Islet precursor cell (in vitro differentiated cells): Measurements from ENCODE around the gene ARMC5.
"Not testable (repeated sequence)": the region's sequence is repeated elsewhere in the genome, so short reads cannot be mapped to it uniquely, and the experiment has no call there.

Experiments used
- DNase-seq: peaks from one replicate; pipeline ENCODE4 v3.0.0-alpha.2; 2018

Gene ARMC5

GRCh38 chr16:31435341-31436220 lies 23.7 kb upstream of the ARMC5 start:
- peak; percentile 50 for DNase-seq

GRCh38 chr16:31436221-31437045 lies 22.9 kb upstream of the ARMC5 start:
- peak; percentile 45 for DNase-seq

DNA sequence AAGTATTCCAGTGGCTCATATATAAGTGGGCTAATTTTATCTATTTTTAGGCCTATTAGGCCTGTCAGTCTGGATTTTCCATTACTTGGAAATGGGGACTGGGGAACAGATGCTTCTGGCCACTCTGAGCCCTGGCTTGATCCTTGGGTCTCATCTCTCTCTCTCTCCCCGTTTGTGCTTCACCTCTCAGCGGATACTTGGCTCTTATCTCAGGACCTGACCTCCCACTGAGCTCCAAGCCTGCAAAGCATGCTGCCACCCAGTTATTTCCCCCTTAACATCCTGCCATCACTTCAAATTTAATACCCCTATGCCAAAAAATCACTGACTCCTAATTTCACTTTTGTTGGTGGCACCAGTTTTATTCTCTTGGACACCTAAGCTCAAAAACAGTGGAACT lies 20.9 kb upstream of the ARMC5 start:
- no peak for DNase-seq

GRCh38 chr16:31439023-31439422 lies 20.3 kb upstream of the ARMC5 start:
- DNase-seq, result not testable (repeated sequence)

- DNase-seq, result no peak
Measured at GRCh38 chr16:31439519-31439918, 19.8 kb upstream of the ARMC5 start.

DNA sequence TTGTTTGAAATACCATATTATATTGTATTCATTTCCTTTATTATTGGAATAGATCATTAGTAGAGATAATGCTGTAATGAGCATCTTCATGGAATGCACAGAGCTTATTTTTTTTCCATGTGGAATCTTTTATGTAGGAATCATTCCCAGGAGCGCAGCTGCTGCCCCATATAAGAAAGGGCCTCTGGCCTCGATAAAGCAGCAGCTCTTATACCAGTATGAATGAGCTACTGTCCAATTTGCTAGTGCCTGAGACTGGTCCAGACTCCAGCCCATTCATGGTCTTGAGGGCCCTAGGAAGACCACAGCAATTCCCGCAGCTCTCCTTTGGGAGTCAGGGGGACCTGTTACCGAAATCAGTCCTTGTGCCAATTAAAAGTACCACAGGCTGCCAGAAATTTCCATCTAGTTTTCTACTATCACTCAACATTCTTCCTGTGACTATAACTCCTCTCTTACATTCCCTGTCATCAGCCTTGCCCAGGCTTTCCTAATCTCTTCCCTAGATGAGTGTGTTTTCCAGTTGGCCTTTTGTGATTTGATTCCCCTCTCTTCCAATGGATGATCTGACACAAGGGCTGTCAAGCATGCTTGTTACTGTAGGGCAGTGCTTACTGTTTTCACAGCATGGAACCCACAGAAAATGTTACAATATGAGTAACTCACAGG lies 18.7 kb upstream of the ARMC5 start:
- no peak for DNase-seq

DNA sequence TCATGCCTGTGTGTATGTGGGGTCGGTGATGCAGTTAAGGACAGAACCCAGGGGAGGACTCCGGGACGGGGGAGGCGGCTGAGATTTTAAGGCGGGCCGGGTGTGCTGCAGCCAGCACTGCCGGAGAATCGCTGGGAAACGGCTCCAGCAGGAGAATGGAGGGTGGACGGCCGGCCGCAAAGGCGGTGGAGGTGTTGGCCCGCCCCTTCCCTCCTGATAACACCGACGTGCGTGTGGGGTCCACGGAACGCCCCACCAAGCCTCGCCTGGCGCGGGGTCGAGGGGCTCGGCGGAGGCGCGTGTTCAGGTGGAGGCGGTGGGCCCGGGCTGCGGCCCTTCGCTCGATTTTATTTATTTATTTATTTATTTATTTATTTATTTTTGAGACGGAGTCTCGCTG lies 17.3 kb upstream of the ARMC5 start:
- no peak for DNase-seq

DNA sequence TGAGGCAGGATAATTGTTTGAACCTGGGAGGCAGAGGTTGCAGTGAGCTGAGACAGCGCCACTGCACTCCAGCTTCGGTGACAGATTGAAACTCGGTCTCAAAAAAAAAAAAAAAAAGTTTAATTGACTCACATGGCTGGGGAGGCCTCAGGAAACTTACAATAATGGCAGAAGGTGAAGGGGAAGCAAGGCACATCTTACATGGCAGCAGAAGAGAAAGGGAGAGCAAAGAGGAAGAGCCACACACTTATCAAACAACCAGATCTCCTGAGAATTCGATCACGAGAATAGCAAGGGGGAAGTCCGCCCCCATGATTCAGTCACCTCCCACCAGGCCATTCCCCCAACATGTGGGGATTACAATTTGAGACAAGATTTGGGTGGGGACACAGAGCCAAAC lies 13.4 kb upstream of the ARMC5 start:
- DNase-seq, result not testable (repeated sequence)

DNA sequence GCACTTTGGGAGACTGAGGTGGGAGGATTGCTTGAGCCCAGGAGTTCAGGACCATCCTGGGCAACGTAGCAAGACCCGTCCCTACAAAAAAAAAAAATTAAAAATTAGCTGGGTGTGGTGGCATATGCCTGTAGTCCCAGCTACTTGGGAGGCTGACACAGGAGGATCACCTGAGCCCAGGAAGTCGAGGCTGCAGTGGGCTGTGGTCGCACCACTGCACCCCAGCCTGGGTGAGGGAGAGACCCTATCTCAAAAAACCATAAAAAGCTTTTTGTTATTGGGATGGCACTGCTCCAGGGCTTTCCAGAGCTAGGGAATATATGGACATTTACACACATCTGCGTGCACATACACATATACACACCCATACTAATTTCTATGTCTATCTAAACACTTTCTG lies 8.1 kb upstream of the ARMC5 start:
- no peak for DNase-seq

GRCh38 chr16:31451681-31452351 lies 7.5 kb upstream of the ARMC5 start:
- DNase-seq, result peak; percentile 92

DNA sequence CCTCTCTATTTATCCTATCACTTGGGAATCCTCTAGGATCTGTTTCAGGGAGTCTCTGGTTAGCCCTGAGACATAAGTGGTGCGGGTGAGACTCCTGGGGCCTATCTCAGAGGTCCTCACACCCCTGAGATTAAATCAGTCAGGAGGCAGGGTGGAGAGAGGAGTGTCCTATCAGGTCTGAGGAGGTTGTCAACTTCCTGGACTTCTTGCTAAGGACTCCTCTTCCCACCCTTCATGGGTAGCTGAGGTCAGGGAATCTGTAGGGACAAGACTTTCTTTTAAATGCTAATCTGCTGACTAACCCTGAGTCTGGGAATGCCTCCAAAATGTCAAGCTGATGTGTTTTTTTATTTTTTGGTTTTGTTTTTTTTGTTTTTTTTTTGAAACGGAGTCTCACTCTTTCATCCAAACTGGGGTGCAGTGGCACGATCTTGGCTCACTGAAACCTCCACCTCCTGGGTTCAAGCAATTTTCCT lies 6.6 kb upstream of the ARMC5 start:
- DNase-seq, result peak; percentile 67

GRCh38 chr16:31453255-31454204 lies 5.8 kb upstream of the ARMC5 start:
- peak; percentile 87 for DNase-seq

- no peak for DNase-seq
Measured at GRCh38 chr16:31455601-31456314, 3.5 kb upstream of the ARMC5 start.

GRCh38 chr16:31456988-31457360 lies 2.3 kb upstream of the ARMC5 start:
- DNase-seq, result no peak

DNA sequence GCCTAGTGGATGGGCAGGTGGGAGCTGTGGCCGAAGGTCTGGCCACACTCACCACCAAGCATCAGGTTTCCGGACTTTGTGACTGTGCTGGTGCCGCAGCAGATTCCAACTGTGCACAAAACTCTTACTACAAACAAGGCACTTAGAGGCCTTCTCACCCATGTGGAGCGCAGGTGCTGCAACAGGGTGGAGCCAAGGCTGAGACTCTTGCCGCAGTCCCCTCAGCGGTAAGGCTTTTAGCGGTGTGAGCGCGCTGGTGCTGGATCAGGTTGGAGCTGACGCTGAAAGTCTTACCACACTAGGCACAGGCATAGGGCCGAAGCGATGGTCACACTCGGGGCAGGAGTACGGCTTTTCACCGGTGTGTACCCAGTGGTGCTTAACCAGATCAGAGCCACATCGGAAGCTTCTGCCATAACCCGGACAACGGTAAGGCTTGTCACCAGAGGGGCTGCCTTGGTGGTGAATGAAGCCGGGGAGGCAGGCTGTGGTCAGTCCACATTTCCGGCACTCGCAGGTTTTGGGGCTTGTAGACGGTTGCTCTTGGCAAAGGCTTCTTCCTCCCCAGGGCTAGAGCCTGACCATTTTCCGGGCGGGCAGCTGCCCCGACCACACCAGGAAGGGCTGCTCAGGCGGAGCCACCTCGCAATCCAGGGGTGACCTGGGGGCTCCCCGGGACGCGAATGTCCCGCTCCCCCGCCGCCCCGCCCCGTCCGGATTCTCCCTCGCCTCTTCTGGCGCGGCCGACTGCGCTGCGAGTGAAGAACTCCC lies 1.0 kb upstream of the ARMC5 start:
- peak; percentile 79 for DNase-seq

- DNase-seq, result peak; percentile 100
Measured at GRCh38 chr16:31459687-31460581, 633 bp downstream of the ARMC5 start.

- DNase-seq, result no peak
Measured at GRCh38 chr16:31460582-31461002, 1.3 kb downstream of the ARMC5 start.

- DNase-seq, result no peak
Measured at GRCh38 chr16:31461201-31461920, 2.1 kb downstream of the ARMC5 start.
